ENCODE results near the gene PEMT.

Gene PEMT

GRCh38 chr17:17525956-17526355, 65.6 kb downstream of the PEMT start:
- Histone ChIP-seq H3K36me3 (replicated peaks) (no peaks in the 10 kb centered on the region), H3K27me3 (replicated peaks) (no peaks in the 10 kb centered on the region), H3K27ac (no peak overlapping the region), H3K4me3 (ENCODE audit: low read depth, low read length) (no peak overlapping the region)
- in situ Hi-C loops (cut with HindIII; ENCODE audit: low pct_ligation_motif_present, low sequenced_read_pairs), result no loop called here
- no peak for DNase-seq
- TF ChIP-seq, protein P1, sequence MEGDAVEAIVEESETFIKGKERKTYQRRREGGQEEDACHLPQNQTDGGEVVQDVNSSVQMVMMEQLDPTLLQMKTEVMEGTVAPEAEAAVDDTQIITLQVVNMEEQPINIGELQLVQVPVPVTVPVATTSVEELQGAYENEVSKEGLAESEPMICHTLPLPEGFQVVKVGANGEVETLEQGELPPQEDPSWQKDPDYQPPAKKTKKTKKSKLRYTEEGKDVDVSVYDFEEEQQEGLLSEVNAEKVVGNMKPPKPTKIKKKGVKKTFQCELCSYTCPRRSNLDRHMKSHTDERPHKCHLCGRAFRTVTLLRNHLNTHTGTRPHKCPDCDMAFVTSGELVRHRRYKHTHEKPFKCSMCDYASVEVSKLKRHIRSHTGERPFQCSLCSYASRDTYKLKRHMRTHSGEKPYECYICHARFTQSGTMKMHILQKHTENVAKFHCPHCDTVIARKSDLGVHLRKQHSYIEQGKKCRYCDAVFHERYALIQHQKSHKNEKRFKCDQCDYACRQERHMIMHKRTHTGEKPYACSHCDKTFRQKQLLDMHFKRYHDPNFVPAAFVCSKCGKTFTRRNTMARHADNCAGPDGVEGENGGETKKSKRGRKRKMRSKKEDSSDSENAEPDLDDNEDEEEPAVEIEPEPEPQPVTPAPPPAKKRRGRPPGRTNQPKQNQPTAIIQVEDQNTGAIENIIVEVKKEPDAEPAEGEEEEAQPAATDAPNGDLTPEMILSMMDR (IDR thresholded peaks at IDR 0.05; ENCODE audit: low read depth, low read length, missing control alignments), result no peak

DNA sequence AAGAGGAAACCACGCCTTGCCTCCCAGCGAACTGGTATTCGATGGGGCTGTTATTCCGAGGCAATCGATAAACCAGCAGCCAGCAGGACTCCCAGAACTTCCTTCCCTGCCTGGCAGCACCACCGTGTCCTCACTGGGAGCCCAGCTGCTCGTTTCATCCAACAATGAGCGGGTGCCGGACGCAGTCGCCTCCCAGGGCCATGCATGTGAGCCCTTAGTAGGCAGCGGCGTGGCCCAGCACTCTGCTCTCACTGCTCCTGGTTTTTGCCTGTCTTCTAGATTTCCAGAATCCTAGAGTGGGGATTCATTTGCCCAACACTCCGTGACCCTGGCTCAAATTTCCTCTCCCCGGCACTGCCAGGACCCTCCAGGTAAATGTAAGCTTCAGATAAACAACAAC, 66.2 kb downstream of the PEMT start:
- Histone ChIP-seq H3K27me3 (replicated peaks) (no peaks in the 10 kb centered on the region), H3K36me3 (replicated peaks) (no peaks in the 10 kb centered on the region), H3K27ac (no peak overlapping the region), H3K4me3 (ENCODE audit: low read depth, low read length) (no peak overlapping the region)
- in situ Hi-C loops (cut with HindIII; ENCODE audit: low pct_ligation_motif_present, low sequenced_read_pairs), result no loop called here
- TF ChIP-seq, protein P1 (IDR thresholded peaks at IDR 0.05; ENCODE audit: low read depth, low read length, missing control alignments), result no peak
- no peak for DNase-seq

GRCh38 chr17:17523731-17524490, 67.6 kb downstream of the PEMT start:
- H3K4me3 ChIP-seq (ENCODE audit: low read depth, low read length), result no peak overlapping the region
- H3K36me3 ChIP-seq (replicated peaks), result no peaks in the 10 kb centered on the region
- TF ChIP-seq, protein P1 (IDR thresholded peaks at IDR 0.05; ENCODE audit: low read depth, low read length, missing control alignments), result no peak
- in situ Hi-C loops (cut with HindIII; ENCODE audit: low pct_ligation_motif_present, low sequenced_read_pairs), result no loop called here
- H3K27me3 ChIP-seq (replicated peaks), result no peaks in the 10 kb centered on the region
- no peak for DNase-seq
- H3K27ac ChIP-seq, result no peak overlapping the region

DNA sequence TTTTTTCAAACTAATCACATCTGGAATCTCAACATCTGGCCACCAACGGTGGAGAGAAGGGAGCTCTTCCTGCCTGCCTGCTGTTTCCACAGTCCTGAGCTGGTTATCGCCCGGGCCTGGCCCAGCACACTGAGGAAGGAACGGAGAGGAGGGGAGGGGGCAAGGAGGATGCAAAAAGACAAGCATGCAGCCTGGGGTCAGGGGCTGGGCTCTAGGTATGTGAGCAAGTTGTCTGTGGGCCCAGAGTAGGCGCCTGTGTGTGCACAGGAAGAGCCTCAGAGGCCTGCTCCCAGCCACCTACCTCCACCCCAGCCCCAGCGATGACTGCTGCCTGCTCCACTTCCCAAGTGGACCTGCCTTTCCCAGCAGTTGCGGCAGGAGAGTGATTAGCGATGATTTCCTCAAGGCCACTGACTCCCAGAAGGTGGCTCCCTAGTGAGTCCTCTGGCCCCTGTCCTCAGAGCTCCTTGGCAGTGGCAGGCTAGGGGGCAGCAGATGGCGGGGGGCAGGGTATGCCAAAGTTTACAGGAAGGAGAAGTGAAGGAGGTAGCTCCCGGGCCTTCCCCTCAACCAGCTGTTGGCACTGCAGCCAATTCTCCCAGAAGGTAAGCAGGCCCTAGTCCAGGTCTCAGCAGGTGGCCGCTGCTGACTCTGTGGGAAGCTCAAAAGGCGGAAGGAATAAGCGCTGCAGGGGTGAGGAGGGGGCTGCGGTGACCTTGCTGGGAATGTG, 68.3 kb downstream of the PEMT start:
- DNase-seq, result no peak
- Histone ChIP-seq H3K27me3 (replicated peaks) (no peaks in the 10 kb centered on the region), H3K36me3 (replicated peaks) (no peaks in the 10 kb centered on the region), H3K4me3 (ENCODE audit: low read depth, low read length) (no peak overlapping the region), H3K27ac (no peak overlapping the region)
- TF ChIP-seq, protein P1 (IDR thresholded peaks at IDR 0.05; ENCODE audit: low read depth, low read length, missing control alignments), result no peak
- in situ Hi-C loops (cut with HindIII; ENCODE audit: low pct_ligation_motif_present, low sequenced_read_pairs), result no loop called here

GRCh38 chr17:17520599-17521232, 70.8 kb downstream of the PEMT start:
- in situ Hi-C loops (cut with HindIII; ENCODE audit: low pct_ligation_motif_present, low sequenced_read_pairs), result no loop called here
- Histone ChIP-seq H3K27ac (no peak overlapping the region), H3K36me3 (replicated peaks) (no peaks in the 10 kb centered on the region), H3K27me3 (replicated peaks) (no peaks in the 10 kb centered on the region), H3K4me3 (ENCODE audit: low read depth, low read length) (no peak overlapping the region)
- no peak for DNase-seq
- TF ChIP-seq, protein P1 (IDR thresholded peaks at IDR 0.05; ENCODE audit: low read depth, low read length, missing control alignments), result no peak
